Endothelial cell of umbilical vein (primary cell): Measurements from ENCODE around the gene PFDN5. TPM values are rescaled to one million over a fixed set of nuclear protein-coding genes. Genes with fewer than 3 reads are reported as not detected.

Source experiments
- BruUV-seq: library from RNA; stranded (reverse); fragments of 400-500 nt; replicated peaks from 2 replicates; lab custom pipeline; 2021; lab: Mats Ljungman, UMichigan
- CTCF ChIA-PET: fragments of 300-600, 350-600 bp; sonication (Branson Sonifier 250); formaldehyde crosslinking; loops from one replicate; lab custom pipeline; 2021; ENCODE audit warnings: antibody characterized with exemption, inconsistent platforms; lab: Charles Lee
- POLR2A ChIA-PET: fragments of 300-600, 350-600 bp; sonication (Branson Sonifier 250); formaldehyde crosslinking; loops from one replicate; lab custom pipeline; 2021; ENCODE audit warnings: antibody characterized with exemption, inconsistent platforms; lab: Charles Lee
- DNase-seq: peaks from one replicate; pipeline ENCODE4 v3.0.0-alpha.2; 2011; ENCODE audit warnings: low read depth, low spot score
- FAIRE-seq: peaks from 2 replicates; lab custom pipeline; 2011; peaks lifted over from hg19 to GRCh38; lab: Jason Lieb, UNC
- H2AFZ ChIP-seq: 2 replicates; pipeline ENCODE4 v1.6.0; 2012; ENCODE audit warnings: low read depth, low read length, control low read depth, inconsistent platforms
- H3K27ac ChIP-seq: 2 replicates; pipeline ENCODE4 v1.5.1; 2011; ENCODE audit warnings: low read depth, mild to moderate bottlenecking, control low read depth, low read length, moderate library complexity; ENCODE audit not compliant: insufficient read depth
- H3K27me3 ChIP-seq, 2 experiments: 2 replicates each; pipeline versions ENCODE4 v1.6.0 to v1.6.1; 2011; ENCODE audit warnings: low read length in 2 of 2, mixed read lengths in 1 of 2; ENCODE audit not compliant: control insufficient read depth in 2 of 2, insufficient read depth in 2 of 2
- H3K36me3 ChIP-seq, 2 experiments: 2 replicates in 1 of 2; 3 replicates in 1 of 2; pipeline ENCODE4 v1.5.1; 2011; ENCODE audit warnings: low read length in 2 of 2, mild to moderate bottlenecking in 1 of 2, moderate library complexity in 1 of 2; ENCODE audit not compliant: control insufficient read depth in 2 of 2, insufficient read depth in 2 of 2; ENCODE audit errors: extremely low read depth in 1 of 2
- H3K4me1 ChIP-seq: 3 replicates; pipeline ENCODE4 v1.5.1; 2011; ENCODE audit warnings: mild to moderate bottlenecking, low read length; ENCODE audit not compliant: control insufficient read depth, insufficient read depth; ENCODE audit errors: extremely low read depth
- H3K4me2 ChIP-seq: 2 replicates; pipeline ENCODE4 v1.6.1; 2011; ENCODE audit warnings: low read length, control low read depth, mixed read lengths; ENCODE audit not compliant: insufficient read depth
- H3K4me3 ChIP-seq, 3 experiments: fragments of 200-600 bp in 1 of 3; sonication (generic), shearing (Covaris generic) in 1 of 3; replicated peaks in 1 of 3; 2 replicates each; pipeline ENCODE4 v1.5.1; 2011 to 2016; ENCODE audit warnings: control low read depth in 3 of 3, low read length in 3 of 3, mild to moderate bottlenecking in 2 of 3, inconsistent platforms in 1 of 3, low read depth in 1 of 3, moderate library complexity in 1 of 3; ENCODE audit not compliant: insufficient read depth in 1 of 3
- H3K79me2 ChIP-seq: 2 replicates; pipeline ENCODE4 v1.6.0; 2012; ENCODE audit warnings: low read length, inconsistent platforms; ENCODE audit not compliant: control insufficient read depth, insufficient read depth
- H3K9ac ChIP-seq: replicated peaks from 2 replicates; pipeline ENCODE3; 2011; ENCODE audit warnings: low read length, control low read depth; ENCODE audit not compliant: insufficient read depth; ENCODE audit errors: extremely low read depth
- H3K9me1 ChIP-seq: replicated peaks from 3 replicates; pipeline ENCODE4 v1.6.0; 2011; ENCODE audit warnings: mild to moderate bottlenecking, low read length; ENCODE audit not compliant: control insufficient read depth, insufficient read depth; ENCODE audit errors: extremely low read depth
- H3K9me3 ChIP-seq: replicated peaks from 2 replicates; pipeline ENCODE4 v1.5.1; 2012; ENCODE audit warnings: low read length, inconsistent platforms; ENCODE audit not compliant: control insufficient read depth, insufficient read depth
- H4K20me1 ChIP-seq: replicated peaks from 2 replicates; pipeline ENCODE3; 2011; ENCODE audit warnings: mild to moderate bottlenecking, low read length; ENCODE audit not compliant: control insufficient read depth, insufficient read depth; ENCODE audit errors: extremely low read depth
- CTCF ChIP-seq, 2 donors: IDR thresholded peaks; 1 replicate in 1 of 2; 2 replicates in 1 of 2; pipeline ENCODE4 v1.5.1; 2011; ENCODE audit warnings: low read length in 2 of 2, mild to moderate bottlenecking in 2 of 2, moderate library complexity in 2 of 2, control low read depth in 1 of 2, inconsistent platforms in 1 of 2, low read depth in 1 of 2; ENCODE audit not compliant: insufficient read depth in 1 of 2; ENCODE audit errors: extremely low read depth in 1 of 2
- EZH2 ChIP-seq: IDR thresholded peaks from 2 replicates; pipeline ENCODE4 v1.6.1; 2012; ENCODE audit warnings: borderline replicate concordance, low read depth, mild to moderate bottlenecking, moderate library complexity, low read length, inconsistent platforms; ENCODE audit not compliant: severe bottlenecking
- FOS ChIP-seq: IDR thresholded peaks from 2 replicates; pipeline ENCODE4 v1.6.1; 2011; ENCODE audit warnings: mild to moderate bottlenecking, low read length, moderate library complexity, borderline replicate concordance; ENCODE audit not compliant: insufficient read depth
- GATA2 ChIP-seq: IDR thresholded peaks from 2 replicates; pipeline ENCODE4 v1.7.0; 2011; ENCODE audit warnings: low read depth, mild to moderate bottlenecking, moderate library complexity, mixed read lengths, low read length; ENCODE audit not compliant: insufficient read length, insufficient read depth
- JUN ChIP-seq: IDR thresholded peaks from 2 replicates; pipeline ENCODE4 v1.6.1; 2011; ENCODE audit warnings: borderline replicate concordance, low read depth; ENCODE audit not compliant: insufficient read length, insufficient read depth
- MAX ChIP-seq: IDR thresholded peaks from 2 replicates; pipeline ENCODE4 v1.6.1; 2011; ENCODE audit not compliant: insufficient read depth, insufficient read length
- MYC ChIP-seq: IDR thresholded peaks from one replicate; pipeline ENCODE4 v1.6.1; 2011; ENCODE audit warnings: mild to moderate bottlenecking, low read depth, low read length
- POLR2A ChIP-seq: IDR thresholded peaks from 2 replicates; pipeline ENCODE4 v1.6.1; 2012; ENCODE audit warnings: low read depth, mild to moderate bottlenecking, control low read depth, low read length
- POLR2AphosphoS5 ChIP-seq: IDR thresholded peaks from 2 replicates; pipeline ENCODE4 v1.6.1; 2012; ENCODE audit warnings: low read depth, mild to moderate bottlenecking, control low read depth, low read length, moderate library complexity; ENCODE audit not compliant: insufficient read depth
- dilution Hi-C: fragments of 300-500 bp; cut with MboI; formaldehyde crosslinking; loops from one replicate; pipeline ENCODE4 v1.15.0; 2019; ENCODE audit warnings: low sequenced_read_pairs; ENCODE audit not compliant: extremely low pct_ligation_motif_present
- intact Hi-C: fragments of 100-400 bp; cut with micrococcal nuclease; formaldehyde crosslinking; loops from one replicate; pipeline ENCODE4 v1.10.0; 2022
- polyA plus RNA-seq, 4 experiments: library from polyadenylated mRNA; depleted of rRNA in 3 of 4; stranded (reverse) in 3 of 4; unstranded in 1 of 4; fragments of >200 nt; gene quantifications; 2 replicates each; pipeline versions ENCODE4 v1.2.1 to v1.2.3, GENCODE V29; 2011 to 2012; ENCODE audit warnings: missing spikeins in 1 of 4
- total RNA-seq: library from RNA; stranded (reverse); gene quantifications from 2 replicates; pipeline ENCODE4 v1.2.3, GENCODE V29; 2021

Gene PFDN5
- total and polyA plus RNA-seq, 2 donors (not counting 3 experiments of a cell fraction or from before 2014, with no cell fraction given) = 301 to 745 TPM

- ChIA-PET CTCF (interaction anchor here (1.2 to 3.3 kb wide), 5 partner anchors 10 to 81 kb away, joined by 4 to 15 read pairs (median 5); partner anchors contain the start of gene AAAS), POLR2A (no interaction called here)
- Histone ChIP-seq H3K36me3 (no peaks in the 10 kb centered on the region), H3K27ac (no peak overlapping the region), H3K27me3 (peaks cover 18 to 21% of the 10 kb centered on the region in 2 experiments), H3K4me3 (no peak overlapping the region), H4K20me1 (no peaks in the 10 kb centered on the region), H3K4me2 (no peak overlapping the region), H3K9ac (no peak overlapping the region), H3K4me1 (peaks cover 5% of the 10 kb centered on the region), H3K9me1 (no peaks in the 10 kb centered on the region), H2AFZ (no peak overlapping the region), H3K79me2 (no peaks in the 10 kb centered on the region), H3K9me3 (no peaks in the 10 kb centered on the region)
- FAIRE-seq (no peak), DNase-seq (no peak)
- TF ChIP-seq POLR2A (no peak), MAX (no peak), POLR2AphosphoS5 (no peak), MYC (no peak), FOS (no peak), EZH2 (no peak), GATA2 (no peak), CTCF (IDR thresholded peaks at IDR 0.05; ENCODE audit: extremely low read depth in 1 of 2, insufficient read depth in 1 of 2, low read depth in 1 of 2, low read length in 2 of 2) (no peak), JUN (no peak)
- dilution Hi-C loops = no loop called here
- BruUV-seq = no TSS peak
- intact Hi-C loops = no loop called here
Observed at GRCh38 chr12:53340398-53340797, 45.1 kb downstream of the PFDN5 start.
